ENCODE data around the gene NLRP9.
A peak's percentile ranks its signal among the peaks of the same experiment; 100 is the strongest.

NLRP9 gene

GRCh38 chr19:55704494-55705245 lies 33.5 kb downstream of the NLRP9 start:
- DNase-seq (ENCODE audit: low read depth, low spot score) = no peak

DNA sequence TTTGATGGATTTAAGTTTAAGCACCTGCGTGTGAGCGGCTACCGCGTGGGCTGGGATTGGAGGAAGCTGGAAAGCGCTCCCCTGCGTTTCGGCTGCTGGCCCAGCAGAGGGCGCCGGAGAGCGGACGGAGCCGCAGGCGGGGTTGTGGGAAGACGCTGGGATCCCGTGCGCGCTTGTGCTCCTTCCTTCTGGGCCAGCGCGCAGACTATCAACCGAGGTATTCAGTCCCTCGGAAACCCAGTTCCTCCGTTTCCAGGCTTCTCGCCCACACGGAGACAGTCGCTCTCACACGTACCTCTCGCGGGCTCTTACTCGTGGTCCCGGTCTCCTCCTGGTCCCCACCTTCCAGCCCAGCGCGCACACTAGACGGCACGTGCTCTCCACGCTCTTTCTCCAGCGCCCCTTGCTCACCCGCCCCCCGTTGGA lies 34.4 kb downstream of the NLRP9 start:
- DNase-seq (ENCODE audit: low read depth, low spot score) = peak; percentile 28

GRCh38 chr19:55702131-55702627 lies 36.0 kb downstream of the NLRP9 start:
- DNase-seq (ENCODE audit: low read depth, low spot score) = peak; percentile 29

GRCh38 chr19:55700813-55701212 lies 37.4 kb downstream of the NLRP9 start:
- DNase-seq (ENCODE audit: low read depth, low spot score) = no peak

GRCh38 chr19:55699221-55699620 lies 39.0 kb downstream of the NLRP9 start:
- DNase-seq (ENCODE audit: low read depth, low spot score) = no peak

DNA sequence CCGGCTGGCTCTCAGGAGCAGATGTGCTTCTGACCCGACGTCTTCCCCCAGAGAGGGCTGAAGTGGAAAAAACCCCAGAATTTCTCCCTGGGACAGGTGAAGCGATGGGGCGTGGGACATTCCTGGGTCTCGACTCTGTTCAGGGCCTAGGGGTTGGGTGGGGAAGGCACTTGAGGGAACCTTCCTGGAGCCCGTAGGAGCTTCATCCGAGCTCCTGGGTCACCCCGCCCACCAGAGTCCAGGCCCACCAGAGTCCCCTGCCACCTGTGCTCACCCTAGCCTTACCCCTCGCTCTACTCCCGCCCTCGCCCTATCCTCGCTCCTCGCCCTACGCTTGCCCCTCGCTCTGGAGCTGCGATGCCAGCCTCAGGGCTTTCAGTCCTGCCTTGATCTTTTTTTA lies 39.9 kb downstream of the NLRP9 start:
- no peak for DNase-seq (ENCODE audit: low read depth, low spot score)

GRCh38 chr19:55697698-55698097 lies 40.5 kb downstream of the NLRP9 start:
- DNase-seq (ENCODE audit: low read depth, low spot score) = no peak

- no peak for DNase-seq (ENCODE audit: low read depth, low spot score)
Observed at GRCh38 chr19:55697069-55697440, 41.1 kb downstream of the NLRP9 start.

DNA sequence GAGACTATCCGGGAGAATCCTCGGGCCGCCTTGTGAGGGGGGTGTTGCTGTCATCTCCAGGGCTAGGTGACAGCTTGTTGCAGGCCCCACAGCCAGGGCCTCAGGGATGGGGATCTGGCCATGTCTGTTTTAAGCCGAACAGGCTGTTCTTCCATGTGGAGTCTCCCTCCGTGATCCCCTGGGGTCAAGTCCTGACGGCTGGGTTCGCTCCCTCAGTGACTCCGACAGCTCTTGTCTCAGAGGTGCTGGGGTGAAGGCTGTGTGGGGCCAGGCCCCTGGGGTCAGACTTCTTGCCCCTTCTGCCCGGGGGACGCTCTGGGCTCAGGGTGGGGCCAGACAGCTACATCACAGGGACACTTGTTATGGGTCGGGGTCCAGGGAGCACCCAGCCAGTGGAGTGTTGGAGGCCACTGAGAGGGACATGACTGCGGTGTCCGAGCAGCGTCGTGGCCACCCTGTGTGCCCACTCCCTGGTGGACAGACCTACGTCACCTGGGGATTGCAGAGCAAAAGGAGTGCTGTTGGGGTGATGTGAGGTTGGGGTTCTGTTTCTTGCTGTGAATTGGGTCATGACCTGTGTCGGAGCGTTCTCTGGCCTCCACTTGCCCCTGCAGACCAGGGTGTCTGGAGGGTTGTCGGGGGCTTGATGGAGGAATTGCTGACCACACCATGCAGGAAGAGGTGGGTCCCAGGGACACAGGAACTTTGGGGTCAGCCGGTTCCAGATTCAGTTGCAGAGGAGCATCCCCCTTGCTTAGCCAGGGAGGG lies 41.7 kb downstream of the NLRP9 start:
- no peak for DNase-seq (ENCODE audit: low read depth, low spot score)

GRCh38 chr19:55695511-55696290 lies 42.5 kb downstream of the NLRP9 start:
- no peak for DNase-seq (ENCODE audit: low read depth, low spot score)

DNA sequence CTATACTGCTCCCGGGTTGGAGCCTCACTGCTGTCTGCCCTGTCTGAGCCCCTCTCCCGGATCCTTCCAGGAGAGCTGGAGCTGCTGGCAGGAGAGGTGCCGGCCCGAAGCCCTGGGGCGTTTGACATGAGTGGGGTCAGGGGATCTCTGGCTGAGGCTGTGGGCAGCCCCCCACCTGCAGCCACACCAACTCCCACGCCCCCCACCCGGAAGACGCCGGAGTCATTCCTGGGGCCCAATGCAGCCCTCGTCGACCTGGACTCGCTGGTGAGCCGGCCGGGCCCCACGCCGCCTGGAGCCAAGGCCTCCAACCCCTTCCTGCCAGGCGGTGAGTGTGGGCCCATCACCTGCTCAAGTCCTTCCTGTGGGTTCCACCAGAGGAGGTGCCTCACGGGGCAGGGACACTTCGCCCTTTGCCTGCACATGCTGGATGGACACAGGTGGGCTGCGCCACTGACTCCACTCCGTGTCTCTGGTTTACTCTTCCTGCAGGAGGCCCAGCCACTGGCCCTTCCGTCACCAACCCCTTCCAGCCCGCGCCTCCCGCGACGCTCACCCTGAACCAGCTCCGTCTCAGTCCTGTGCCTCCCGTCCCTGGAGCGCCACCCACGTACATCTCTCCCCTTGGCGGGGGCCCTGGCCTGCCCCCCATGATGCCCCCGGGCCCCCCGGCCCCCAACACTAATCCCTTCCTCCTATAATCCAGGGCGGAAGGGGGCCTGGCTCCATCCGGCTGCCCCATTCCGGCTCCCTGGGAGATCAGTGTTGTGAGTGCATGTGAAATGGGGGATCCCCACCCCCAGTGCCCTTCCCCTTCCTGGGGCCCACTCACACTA lies 43.3 kb downstream of the NLRP9 start:
- no peak for DNase-seq (ENCODE audit: low read depth, low spot score)

GRCh38 chr19:55694241-55694655 lies 44.0 kb downstream of the NLRP9 start:
- DNase-seq (ENCODE audit: low read depth, low spot score) = no peak

- no peak for DNase-seq (ENCODE audit: low read depth, low spot score)
Observed at GRCh38 chr19:55693336-55693974, 44.7 kb downstream of the NLRP9 start.

- no peak for DNase-seq (ENCODE audit: low read depth, low spot score)
Observed at GRCh38 chr19:55692681-55693081, 45.5 kb downstream of the NLRP9 start.

- no peak for DNase-seq (ENCODE audit: low read depth, low spot score)
Observed at GRCh38 chr19:55691561-55692481, 46.4 kb downstream of the NLRP9 start.

DNA sequence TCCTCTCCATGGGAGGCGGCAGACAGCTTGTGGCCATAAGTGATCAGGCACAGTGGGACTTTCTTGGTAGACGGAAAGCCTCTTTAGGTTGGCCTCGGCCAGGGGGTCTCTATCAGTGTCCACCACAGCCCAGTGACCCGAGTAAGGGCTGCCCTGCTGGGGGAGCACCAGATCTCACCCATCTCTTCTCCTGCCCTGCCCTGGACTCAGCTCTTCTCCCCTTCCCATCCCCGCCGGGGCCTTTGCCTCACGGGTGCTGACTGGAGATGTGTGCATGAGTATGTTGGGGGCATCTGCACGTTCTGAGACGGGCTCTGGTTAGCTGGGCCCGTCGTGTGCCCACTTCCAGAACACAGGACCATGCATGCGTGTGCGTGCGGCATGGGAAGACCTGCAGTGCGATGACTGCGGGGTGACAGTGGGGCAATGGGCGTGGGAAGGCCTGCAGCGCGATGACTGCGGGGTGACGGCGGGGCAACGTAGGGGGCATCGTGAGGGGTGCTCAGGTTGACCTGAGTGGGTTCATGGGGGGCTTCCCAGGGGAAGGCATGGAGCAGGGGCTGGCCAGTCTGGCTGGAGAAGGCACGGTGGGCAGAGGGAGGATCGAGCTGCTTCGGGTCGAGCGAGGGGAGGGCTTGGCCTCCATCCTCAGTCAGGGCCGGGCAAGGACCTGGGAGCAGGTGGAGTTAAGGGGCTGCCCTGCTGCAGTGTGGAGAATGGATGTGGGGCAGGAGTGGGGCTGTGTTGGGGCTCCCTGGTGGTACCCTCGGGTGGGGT lies 47.2 kb downstream of the NLRP9 start:
- DNase-seq (ENCODE audit: low read depth, low spot score) = no peak

GRCh38 chr19:55690109-55690768 lies 48.0 kb downstream of the NLRP9 start:
- no peak for DNase-seq (ENCODE audit: low read depth, low spot score)

GRCh38 chr19:55689411-55690108 lies 48.6 kb downstream of the NLRP9 start:
- DNase-seq (ENCODE audit: low read depth, low spot score) = no peak

Data from astrocyte of the hippocampus (primary cell).